CD14-positive monocyte (primary cell): ENCODE results near the gene ANKS6. TPM values are rescaled to one million over a fixed set of nuclear protein-coding genes. Genes with fewer than 3 reads are reported as not detected.

Source experiments
- DNase-seq, 3 donors: peaks; one replicate each; pipeline ENCODE4 v3.0.0-alpha.2; 2011 to 2022
- H2AFZ ChIP-seq: 2 replicates; pipeline ENCODE4 v1.6.0; 2012; ENCODE audit warnings: mild to moderate bottlenecking, low read depth, low read length, inconsistent platforms; ENCODE audit not compliant: insufficient read depth, poor library complexity, severe bottlenecking
- H3K27ac ChIP-seq, 2 donors: 1 replicate in 1 of 2; 2 replicates in 1 of 2; pipeline ENCODE4 v1.5.1; 2012 to 2013; ENCODE audit warnings: low read length in 2 of 2, control low read depth in 1 of 2, inconsistent platforms in 1 of 2, low read depth in 1 of 2, mild to moderate bottlenecking in 1 of 2
- H3K27me3 ChIP-seq, 2 donors: one replicate each; pipeline versions ENCODE4 v1.6.0 to v1.6.1; 2011 to 2013; ENCODE audit warnings: low read length in 2 of 2; ENCODE audit not compliant: control insufficient read depth in 2 of 2, insufficient read depth in 2 of 2
- H3K36me3 ChIP-seq, 2 donors: replicated peaks in 1 of 2; 1 replicate in 1 of 2; 2 replicates in 1 of 2; pipeline versions ENCODE4 v1.5.1 to v1.6.1; 2012 to 2013; ENCODE audit warnings: low read length in 2 of 2, control low read depth in 1 of 2, inconsistent platforms in 1 of 2, mild to moderate bottlenecking in 1 of 2; ENCODE audit not compliant: insufficient read depth in 2 of 2, control insufficient read depth in 1 of 2
- H3K4me1 ChIP-seq, 2 donors: 1 replicate in 1 of 2; 2 replicates in 1 of 2; pipeline versions ENCODE4 v1.5.1 to v1.6.1; 2012 to 2013; ENCODE audit warnings: low read length in 2 of 2, control low read depth in 1 of 2, inconsistent platforms in 1 of 2, mild to moderate bottlenecking in 1 of 2, moderate library complexity in 1 of 2; ENCODE audit not compliant: insufficient read depth in 2 of 2, control insufficient read depth in 1 of 2
- H3K4me2 ChIP-seq: replicated peaks from 2 replicates; pipeline ENCODE3; 2012; ENCODE audit warnings: low read length, moderate library complexity, mild to moderate bottlenecking; ENCODE audit not compliant: poor library complexity, severe bottlenecking; ENCODE audit errors: extremely low read depth
- H3K4me3 ChIP-seq, 3 experiments: fragments of 200-600 bp in 1 of 3; sonication (generic) in 1 of 3; replicated peaks in 1 of 3; 1 replicate in 2 of 3; 2 replicates in 1 of 3; pipeline ENCODE4 v1.5.1; 2011 to 2013; ENCODE audit warnings: low read length in 3 of 3, mild to moderate bottlenecking in 3 of 3, control low read depth in 2 of 3, low read depth in 2 of 3, inconsistent platforms in 1 of 3, moderate library complexity in 1 of 3
- H3K79me2 ChIP-seq: 2 replicates; pipeline ENCODE4 v1.6.0; 2012; ENCODE audit warnings: mild to moderate bottlenecking, control low read depth, inconsistent platforms, low read length, moderate library complexity; ENCODE audit not compliant: insufficient read depth
- H3K9ac ChIP-seq: 2 replicates; pipeline ENCODE4 v1.6.0; 2017; ENCODE audit warnings: low read length, mild to moderate bottlenecking; ENCODE audit not compliant: insufficient read depth, poor library complexity, severe bottlenecking
- H3K9me3 ChIP-seq, 2 donors: replicated peaks in 1 of 2; 1 replicate in 1 of 2; 2 replicates in 1 of 2; pipeline versions ENCODE4 v1.5.1 to v1.6.1; 2012 to 2013; ENCODE audit warnings: low read length in 2 of 2, control low read depth in 1 of 2; ENCODE audit not compliant: control insufficient read depth in 1 of 2, insufficient read depth in 1 of 2
- H4K20me1 ChIP-seq: 2 replicates; pipeline ENCODE4 v1.6.0; 2012; ENCODE audit warnings: mild to moderate bottlenecking, low read length, control low read depth, moderate library complexity; ENCODE audit not compliant: insufficient read depth
- H3K27ac Mint-ChIP-seq, 7 donors: one replicate each; pipeline ENCODE4 v1.8.0; 2020; ENCODE audit warnings: mild to moderate bottlenecking in 7 of 7, mixed read lengths in 7 of 7, moderate library complexity in 6 of 7, inconsistent platforms in 2 of 7
- H3K27me3 Mint-ChIP-seq, 3 donors: one replicate each; pipeline ENCODE4 v1.8.0; 2021 to 2022; ENCODE audit warnings: low read depth in 3 of 3, mild to moderate bottlenecking in 3 of 3, mixed read lengths in 3 of 3, moderate library complexity in 3 of 3, inconsistent platforms in 1 of 3
- H3K36me3 Mint-ChIP-seq, 2 donors: one replicate each; pipeline ENCODE4 v1.8.0; 2020; ENCODE audit warnings: mixed read lengths in 2 of 2, inconsistent platforms in 1 of 2, mild to moderate bottlenecking in 1 of 2
- H3K4me1 Mint-ChIP-seq: one replicate; pipeline ENCODE4 v1.8.0; 2020; ENCODE audit warnings: mild to moderate bottlenecking, mixed read lengths
- H3K4me3 Mint-ChIP-seq, 2 donors: one replicate each; pipeline ENCODE4 v1.8.0; 2020; ENCODE audit warnings: mild to moderate bottlenecking in 2 of 2, mixed read lengths in 2 of 2, moderate library complexity in 1 of 2
- H3K9me3 Mint-ChIP-seq, 7 donors: one replicate each; pipeline ENCODE4 v1.8.0; 2020 to 2022; ENCODE audit warnings: mixed read lengths in 7 of 7, mild to moderate bottlenecking in 6 of 7, moderate library complexity in 6 of 7, inconsistent platforms in 2 of 7
- WGBS: methylation state at CpG from one replicate; pipeline ENCODE4 v1.1.5; 2013; ENCODE audit warnings: missing lambda C conversion rate; ENCODE audit not compliant: insufficient coverage; 5-methylcytosine and 5-hydroxymethylcytosine counted together
- intact Hi-C, 2 donors: fragments of 100-400 bp; cut with micrococcal nuclease; formaldehyde crosslinking; loops; one replicate each; pipeline versions ENCODE4 v1.15.0 to v1.15.1; 2023
- polyA plus RNA-seq, 3 donors: library from polyadenylated mRNA; depleted of rRNA in 1 of 3; unstranded in 2 of 3; stranded (reverse) in 1 of 3; fragments of 300-500 nt in 2 of 3; fragments of >200 nt in 1 of 3; fragmentation: Illumina TruSeq in 2 of 3; gene quantifications; 1 replicate in 2 of 3; 2 replicates in 1 of 3; pipeline ENCODE4 v1.2.3, GENCODE V29; 2012 to 2021
- TF ChIP-seq, protein P1 (sequence below): fragments of 200-600 bp; IDR thresholded peaks from one replicate; pipeline ENCODE4 v1.8.0; 2022; ENCODE audit warnings: antibody characterized with exemption, mild to moderate bottlenecking

The ANKS6 gene
- polyA plus RNA-seq, 3 donors: 0.20 to 1.5 (median 0.56) TPM

DNA sequence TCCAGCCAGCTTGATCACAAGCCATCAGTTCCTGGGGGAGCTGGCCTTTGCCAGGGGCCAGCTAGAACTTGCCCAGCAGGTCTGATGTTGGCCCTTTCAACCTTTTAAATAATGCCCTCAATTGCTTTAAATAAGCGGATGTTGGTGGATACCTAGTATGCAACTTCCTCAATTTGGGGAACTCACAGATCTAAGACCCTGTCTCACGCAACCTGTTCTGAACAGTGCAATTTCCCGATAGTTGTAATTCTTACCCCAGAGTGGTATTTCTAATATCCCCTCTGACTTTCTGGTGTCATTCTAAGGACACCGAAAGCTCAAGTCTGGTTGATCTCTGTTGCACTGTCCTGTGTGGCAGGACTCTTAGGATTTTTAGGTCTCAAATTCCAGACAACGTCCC, 34.2 kb upstream of the ANKS6 start:
- no peak overlapping the region for H3K9ac ChIP-seq
- H2AFZ ChIP-seq: no peak overlapping the region
- H3K36me3 Mint-ChIP-seq: peaks cover 0 to 1% of the 10 kb centered on the region in 2 donors
- peaks cover 0 to 3% of the 10 kb centered on the region in 2 donors for H3K4me1 ChIP-seq
- H3K4me3 ChIP-seq: no peak overlapping the region
- H3K27ac ChIP-seq: no peak overlapping the region
- H3K9me3 Mint-ChIP-seq: peaks cover 0 to 2% (median 0%) of the 10 kb centered on the region in 7 donors
- H3K36me3 ChIP-seq: no peaks in the 10 kb centered on the region
- no peak overlapping the region for H3K27ac Mint-ChIP-seq
- no peaks in the 10 kb centered on the region for H4K20me1 ChIP-seq
- no peak overlapping the region for H3K4me2 ChIP-seq
- H3K79me2 ChIP-seq: no peaks in the 10 kb centered on the region
- TF ChIP-seq, protein P1, sequence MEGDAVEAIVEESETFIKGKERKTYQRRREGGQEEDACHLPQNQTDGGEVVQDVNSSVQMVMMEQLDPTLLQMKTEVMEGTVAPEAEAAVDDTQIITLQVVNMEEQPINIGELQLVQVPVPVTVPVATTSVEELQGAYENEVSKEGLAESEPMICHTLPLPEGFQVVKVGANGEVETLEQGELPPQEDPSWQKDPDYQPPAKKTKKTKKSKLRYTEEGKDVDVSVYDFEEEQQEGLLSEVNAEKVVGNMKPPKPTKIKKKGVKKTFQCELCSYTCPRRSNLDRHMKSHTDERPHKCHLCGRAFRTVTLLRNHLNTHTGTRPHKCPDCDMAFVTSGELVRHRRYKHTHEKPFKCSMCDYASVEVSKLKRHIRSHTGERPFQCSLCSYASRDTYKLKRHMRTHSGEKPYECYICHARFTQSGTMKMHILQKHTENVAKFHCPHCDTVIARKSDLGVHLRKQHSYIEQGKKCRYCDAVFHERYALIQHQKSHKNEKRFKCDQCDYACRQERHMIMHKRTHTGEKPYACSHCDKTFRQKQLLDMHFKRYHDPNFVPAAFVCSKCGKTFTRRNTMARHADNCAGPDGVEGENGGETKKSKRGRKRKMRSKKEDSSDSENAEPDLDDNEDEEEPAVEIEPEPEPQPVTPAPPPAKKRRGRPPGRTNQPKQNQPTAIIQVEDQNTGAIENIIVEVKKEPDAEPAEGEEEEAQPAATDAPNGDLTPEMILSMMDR: no peak
- no peaks in the 10 kb centered on the region for H3K9me3 ChIP-seq
- no peak overlapping the region for H3K4me3 Mint-ChIP-seq
- intact Hi-C loops: no loop called here
- H3K27me3 ChIP-seq: no peaks in the 10 kb centered on the region
- peaks cover 0 to 4% (median 1%) of the 10 kb centered on the region in 3 donors for H3K27me3 Mint-ChIP-seq
- WGBS: 88% methylated on average over 4 of the region's 5 CpGs
- peak in 2 of 3 donors; percentile 12 to 22 for DNase-seq
- H3K4me1 Mint-ChIP-seq: peaks cover 12% of the 10 kb centered on the region

DNA sequence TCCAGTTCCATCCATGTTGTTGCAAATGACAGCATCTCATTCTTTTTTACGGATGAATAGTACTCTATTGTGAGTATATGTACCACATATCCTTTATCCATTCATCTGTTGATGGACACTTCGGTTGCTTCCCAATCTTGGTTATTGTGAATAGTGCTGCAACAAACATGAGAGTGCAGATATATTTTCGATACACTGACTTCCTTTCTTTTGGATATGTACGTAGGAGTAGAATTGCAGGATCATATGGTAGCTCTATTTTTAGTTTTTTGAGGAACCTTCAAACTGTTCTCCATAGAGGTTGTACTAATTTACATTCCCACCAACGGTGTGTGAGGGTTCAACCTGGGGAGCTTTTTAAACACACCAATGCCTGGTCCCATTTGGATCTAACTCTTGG, 33.4 kb upstream of the ANKS6 start:
- Mint-ChIP-seq H3K4me3 (no peak overlapping the region), H3K36me3 (peaks cover 0 to 1% of the 10 kb centered on the region in 2 donors), H3K4me1 (peaks cover 5% of the 10 kb centered on the region), H3K9me3 (peaks cover 0 to 2% (median 0%) of the 10 kb centered on the region in 7 donors), H3K27me3 (peaks cover 0 to 4% (median 1%) of the 10 kb centered on the region in 3 donors), H3K27ac (no peak overlapping the region)
- no CpG with 5 or more reads among the region's 5 CpGs for WGBS
- Histone ChIP-seq H3K36me3 (no peaks in the 10 kb centered on the region), H3K4me3 (no peak overlapping the region), H3K4me1 (no peaks in the 10 kb centered on the region), H3K79me2 (no peaks in the 10 kb centered on the region), H3K4me2 (no peak overlapping the region), H3K9me3 (no peaks in the 10 kb centered on the region), H3K27me3 (no peaks in the 10 kb centered on the region), H3K27ac (no peak overlapping the region), H3K9ac (no peak overlapping the region), H4K20me1 (no peaks in the 10 kb centered on the region), H2AFZ (no peak overlapping the region)
- intact Hi-C loops: no loop called here
- DNase-seq: no peak
- TF ChIP-seq, protein P1: no peak
